GM12878 (cell line): ENCODE data around the gene DBN1. TPM values are rescaled to one million over a fixed set of nuclear protein-coding genes. Genes with fewer than 3 reads are reported as not detected.

Experiments used
- RBBP5 ChIP-seq: fragments of 200-600 bp; sonication (generic); conservative IDR thresholded peaks from 2 replicates; pipeline ENCODE4 v1.6.1; 2016
- ZNF687 ChIP-seq: fragments of 450-650 bp; IDR thresholded peaks from 2 replicates; pipeline ENCODE4 v1.6.1; 2017; ENCODE audit warnings: mild to moderate bottlenecking, moderate library complexity
- polyA plus RNA-seq, 11 experiments: library from polyadenylated mRNA; depleted of rRNA in 4 of 11; unstranded in 6 of 11; stranded (reverse) in 5 of 11; fragments of >200 nt; fragmentation: Nextera tagmentation in 4 of 11; fragmentation: Illumina TruSeq in 1 of 11; extraction: Ambion mirVana in 4 of 11; extraction: Trizol in 1 of 11; gene quantifications; 1 replicate in 1 of 11; 2 replicates in 10 of 11; pipeline versions ENCODE4 v1.2.1 to v1.2.3, GENCODE V29; 2011 to 2016; ENCODE audit warnings: inconsistent platforms in 2 of 11, missing spikeins in 2 of 11, low read depth in 1 of 11
- total RNA-seq, 4 experiments: library from RNA; depleted of rRNA in 3 of 4; stranded (reverse); fragments of >200 nt in 3 of 4; fragmentation: Illumina TruSeq in 1 of 4; extraction: Trizol in 1 of 4; gene quantifications; 2 replicates each; pipeline versions ENCODE4 v1.2.1 to v1.2.3, GENCODE V29; 2013 to 2021
- TF ChIP-seq, protein P1 (sequence below): fragments of 450-650 bp; IDR thresholded peaks from 2 replicates; pipeline ENCODE4 v1.6.1; 2017; ENCODE audit warnings: antibody characterized with exemption, mild to moderate bottlenecking, moderate library complexity

DBN1 gene
- total and polyA plus RNA-seq, 10 of the 15 experiments (the other 5 are each of a cell fraction or from before 2014, with no cell fraction given): 0.18 to 81.0 (median 27.9) TPM

DNA sequence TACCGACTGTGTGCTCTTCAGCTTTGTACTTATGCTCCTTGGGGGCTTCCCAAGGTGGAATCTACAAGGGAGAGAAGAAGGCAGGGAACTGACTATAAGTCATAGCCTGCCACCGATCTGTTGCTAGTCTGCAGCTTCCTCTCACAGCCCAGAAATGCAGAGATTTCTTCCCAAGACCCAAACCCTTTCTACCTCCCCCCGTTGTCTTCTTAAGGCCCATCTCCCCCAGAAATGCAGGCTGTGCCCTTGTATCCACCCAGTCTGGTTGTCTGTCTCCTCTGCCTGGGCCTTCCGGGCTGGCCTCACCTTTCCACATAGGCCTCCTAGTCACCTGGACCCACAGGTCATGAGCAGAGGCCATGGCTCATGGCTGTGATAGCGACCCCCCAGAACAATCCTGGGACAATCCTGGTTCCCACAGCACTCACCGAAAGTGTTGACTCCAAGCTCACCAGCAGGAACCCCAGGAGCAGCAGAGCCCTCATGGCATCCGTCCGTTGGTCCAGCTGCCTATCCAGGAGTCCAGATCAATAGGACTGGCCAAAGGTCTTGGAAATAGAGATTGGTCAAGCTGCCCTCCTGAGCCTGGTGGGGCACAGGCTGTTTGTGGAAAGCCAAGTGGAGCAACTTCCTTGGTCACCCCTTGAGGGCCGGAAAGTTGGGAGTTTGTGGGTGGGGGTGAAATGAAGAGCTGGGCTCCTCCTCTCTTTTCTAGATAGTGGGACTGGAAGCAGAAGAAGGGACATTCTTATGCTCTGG, 64.2 kb downstream of the DBN1 start, which contains the start of gene F12 (continued):
- TF ChIP-seq, protein P1, sequence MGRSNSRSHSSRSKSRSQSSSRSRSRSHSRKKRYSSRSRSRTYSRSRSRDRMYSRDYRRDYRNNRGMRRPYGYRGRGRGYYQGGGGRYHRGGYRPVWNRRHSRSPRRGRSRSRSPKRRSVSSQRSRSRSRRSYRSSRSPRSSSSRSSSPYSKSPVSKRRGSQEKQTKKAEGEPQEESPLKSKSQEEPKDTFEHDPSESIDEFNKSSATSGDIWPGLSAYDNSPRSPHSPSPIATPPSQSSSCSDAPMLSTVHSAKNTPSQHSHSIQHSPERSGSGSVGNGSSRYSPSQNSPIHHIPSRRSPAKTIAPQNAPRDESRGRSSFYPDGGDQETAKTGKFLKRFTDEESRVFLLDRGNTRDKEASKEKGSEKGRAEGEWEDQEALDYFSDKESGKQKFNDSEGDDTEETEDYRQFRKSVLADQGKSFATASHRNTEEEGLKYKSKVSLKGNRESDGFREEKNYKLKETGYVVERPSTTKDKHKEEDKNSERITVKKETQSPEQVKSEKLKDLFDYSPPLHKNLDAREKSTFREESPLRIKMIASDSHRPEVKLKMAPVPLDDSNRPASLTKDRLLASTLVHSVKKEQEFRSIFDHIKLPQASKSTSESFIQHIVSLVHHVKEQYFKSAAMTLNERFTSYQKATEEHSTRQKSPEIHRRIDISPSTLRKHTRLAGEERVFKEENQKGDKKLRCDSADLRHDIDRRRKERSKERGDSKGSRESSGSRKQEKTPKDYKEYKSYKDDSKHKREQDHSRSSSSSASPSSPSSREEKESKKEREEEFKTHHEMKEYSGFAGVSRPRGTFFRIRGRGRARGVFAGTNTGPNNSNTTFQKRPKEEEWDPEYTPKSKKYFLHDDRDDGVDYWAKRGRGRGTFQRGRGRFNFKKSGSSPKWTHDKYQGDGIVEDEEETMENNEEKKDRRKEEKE: no peak
- TF ChIP-seq ZNF687 (no peak), RBBP5 (no peak)

Other genes starting within 250 kb of the DBN1 start
Only the 7 nearest of the 16 such genes appear.
- gene PFN3, start 73.0 kb downstream of the DBN1 start, total RNA-seq (2014; rRNA removed): not detected in 2 replicates
- gene PFN3, start 73.0 kb downstream of the DBN1 start, total RNA-seq (2014; rRNA removed; fragmentation: Illumina TruSeq; extraction: Trizol): not detected in 2 replicates
- not detected in 2 replicates for gene PFN3, start 73.0 kb downstream of the DBN1 start, total RNA-seq (2021)
- gene PFN3, start 73.0 kb downstream of the DBN1 start, polyA plus RNA-seq (2011; rRNA removed): not detected in 2 replicates
- gene PFN3, start 73.0 kb downstream of the DBN1 start, polyA plus RNA-seq (2014; fragmentation: Illumina TruSeq; extraction: Trizol): not detected in 2 replicates
- gene PFN3, start 73.0 kb downstream of the DBN1 start, polyA plus RNA-seq (2014; fragmentation: Nextera tagmentation; extraction: Ambion mirVana): not detected
- not detected in 2 replicates for gene PFN3, start 73.0 kb downstream of the DBN1 start, polyA plus RNA-seq (2014; rRNA removed)
- gene PFN3, start 73.0 kb downstream of the DBN1 start, polyA plus RNA-seq (2016; fragmentation: Nextera tagmentation; extraction: Ambion mirVana): not detected
- 6.9 and 7.1 TPM in 2 replicates for gene F12, start 64.1 kb downstream of the DBN1 start, total RNA-seq (2014; rRNA removed)
- gene F12, start 64.1 kb downstream of the DBN1 start, total RNA-seq (2014; rRNA removed; fragmentation: Illumina TruSeq; extraction: Trizol): 0.49 and 0.74 TPM in 2 replicates
- 5.8 and 7.1 TPM in 2 replicates for gene F12, start 64.1 kb downstream of the DBN1 start, total RNA-seq (2021)
- 2.3 and 5.2 TPM in 2 replicates for gene F12, start 64.1 kb downstream of the DBN1 start, polyA plus RNA-seq (2011; rRNA removed)
- gene F12, start 64.1 kb downstream of the DBN1 start, polyA plus RNA-seq (2014; fragmentation: Illumina TruSeq; extraction: Trizol): 0.25 and 0.82 TPM in 2 replicates
- under 1 TPM; 0.50 to 0.82 TPM for gene F12, start 64.1 kb downstream of the DBN1 start, polyA plus RNA-seq (2014; fragmentation: Nextera tagmentation; extraction: Ambion mirVana)
- gene F12, start 64.1 kb downstream of the DBN1 start, polyA plus RNA-seq (2014; rRNA removed): 5.9 and 9.9 TPM in 2 replicates
- gene F12, start 64.1 kb downstream of the DBN1 start, polyA plus RNA-seq (2016; fragmentation: Nextera tagmentation; extraction: Ambion mirVana): 10 to 100 TPM in 1 of 2 experiments, 1 to 10 TPM in 1; 9.7 to 11.3 TPM
- 82.3 and 90.7 TPM in 2 replicates for gene GRK6, start 47.0 kb downstream of the DBN1 start, total RNA-seq (2014; rRNA removed)
- 43.6 and 46.7 TPM in 2 replicates for gene GRK6, start 47.0 kb downstream of the DBN1 start, total RNA-seq (2014; rRNA removed; fragmentation: Illumina TruSeq; extraction: Trizol)
- gene GRK6, start 47.0 kb downstream of the DBN1 start, total RNA-seq (2021): 118 and 124 TPM in 2 replicates
- gene GRK6, start 47.0 kb downstream of the DBN1 start, polyA plus RNA-seq (2011; rRNA removed): 28.1 and 38.1 TPM in 2 replicates
- 8.6 and 31.1 TPM in 2 replicates for gene GRK6, start 47.0 kb downstream of the DBN1 start, polyA plus RNA-seq (2014; fragmentation: Illumina TruSeq; extraction: Trizol)
- 1 to 10 TPM in 1 of 2 experiments, under 1 TPM in 1; 0.79 to 2.6 TPM for gene GRK6, start 47.0 kb downstream of the DBN1 start, polyA plus RNA-seq (2014; fragmentation: Nextera tagmentation; extraction: Ambion mirVana)
- 78.2 and 85.5 TPM in 2 replicates for gene GRK6, start 47.0 kb downstream of the DBN1 start, polyA plus RNA-seq (2014; rRNA removed)
- gene GRK6, start 47.0 kb downstream of the DBN1 start, polyA plus RNA-seq (2016; fragmentation: Nextera tagmentation; extraction: Ambion mirVana): 10 to 100 TPM; 13.5 to 45.1 TPM
- gene PRR7, start 26.8 kb downstream of the DBN1 start, total RNA-seq (2014; rRNA removed): 12.0 and 15.3 TPM in 2 replicates
- 0.40 and 0.60 TPM in 2 replicates for gene PRR7, start 26.8 kb downstream of the DBN1 start, total RNA-seq (2014; rRNA removed; fragmentation: Illumina TruSeq; extraction: Trizol)
- 15.7 and 15.9 TPM in 2 replicates for gene PRR7, start 26.8 kb downstream of the DBN1 start, total RNA-seq (2021)
- 0.89 and 3.9 TPM in 2 replicates for gene PRR7, start 26.8 kb downstream of the DBN1 start, polyA plus RNA-seq (2011; rRNA removed)
- 0.09 TPM in 1 of 2 replicates, not detected in the other for gene PRR7, start 26.8 kb downstream of the DBN1 start, polyA plus RNA-seq (2014; fragmentation: Illumina TruSeq; extraction: Trizol)
- not detected for gene PRR7, start 26.8 kb downstream of the DBN1 start, polyA plus RNA-seq (2014; fragmentation: Nextera tagmentation; extraction: Ambion mirVana)
- gene PRR7, start 26.8 kb downstream of the DBN1 start, polyA plus RNA-seq (2014; rRNA removed): 18.8 and 21.0 TPM in 2 replicates
- 1 to 10 TPM; 4.6 TPM for gene PRR7, start 26.8 kb downstream of the DBN1 start, polyA plus RNA-seq (2016; fragmentation: Nextera tagmentation; extraction: Ambion mirVana)
- 15.5 and 18.2 TPM in 2 replicates for gene PDLIM7, start 24.0 kb upstream of the DBN1 start, total RNA-seq (2014; rRNA removed)
- 6.2 and 7.6 TPM in 2 replicates for gene PDLIM7, start 24.0 kb upstream of the DBN1 start, total RNA-seq (2014; rRNA removed; fragmentation: Illumina TruSeq; extraction: Trizol)
- 30.3 and 36.6 TPM in 2 replicates for gene PDLIM7, start 24.0 kb upstream of the DBN1 start, total RNA-seq (2021)
- 10.2 and 23.1 TPM in 2 replicates for gene PDLIM7, start 24.0 kb upstream of the DBN1 start, polyA plus RNA-seq (2011; rRNA removed)
- gene PDLIM7, start 24.0 kb upstream of the DBN1 start, polyA plus RNA-seq (2014; fragmentation: Illumina TruSeq; extraction: Trizol): 1.1 and 5.1 TPM in 2 replicates
- 1 to 10 TPM in 1 of 2 experiments, under 1 TPM in 1; 0.82 to 2.3 TPM for gene PDLIM7, start 24.0 kb upstream of the DBN1 start, polyA plus RNA-seq (2014; fragmentation: Nextera tagmentation; extraction: Ambion mirVana)
- gene PDLIM7, start 24.0 kb upstream of the DBN1 start, polyA plus RNA-seq (2014; rRNA removed): 33.3 and 47.9 TPM in 2 replicates
- 10 to 100 TPM; 35.3 to 35.8 TPM for gene PDLIM7, start 24.0 kb upstream of the DBN1 start, polyA plus RNA-seq (2016; fragmentation: Nextera tagmentation; extraction: Ambion mirVana)
- 48.8 and 52.6 TPM in 2 replicates for gene DOK3, start 36.2 kb upstream of the DBN1 start, total RNA-seq (2014; rRNA removed)
- gene DOK3, start 36.2 kb upstream of the DBN1 start, total RNA-seq (2014; rRNA removed; fragmentation: Illumina TruSeq; extraction: Trizol): 16.4 and 17.7 TPM in 2 replicates
- gene DOK3, start 36.2 kb upstream of the DBN1 start, total RNA-seq (2021): 95.3 and 107 TPM in 2 replicates
- 26.3 and 51.5 TPM in 2 replicates for gene DOK3, start 36.2 kb upstream of the DBN1 start, polyA plus RNA-seq (2011; rRNA removed)
- gene DOK3, start 36.2 kb upstream of the DBN1 start, polyA plus RNA-seq (2014; fragmentation: Illumina TruSeq; extraction: Trizol): 42.7 and 47.0 TPM in 2 replicates
- gene DOK3, start 36.2 kb upstream of the DBN1 start, polyA plus RNA-seq (2014; fragmentation: Nextera tagmentation; extraction: Ambion mirVana): 1 to 10 TPM; 6.6 to 8.0 TPM
- 89.0 and 112 TPM in 2 replicates for gene DOK3, start 36.2 kb upstream of the DBN1 start, polyA plus RNA-seq (2014; rRNA removed)
- 10 to 100 TPM; 53.7 to 68.5 TPM for gene DOK3, start 36.2 kb upstream of the DBN1 start, polyA plus RNA-seq (2016; fragmentation: Nextera tagmentation; extraction: Ambion mirVana)
- 184 and 215 TPM in 2 replicates for gene DDX41, start 43.3 kb upstream of the DBN1 start, total RNA-seq (2014; rRNA removed)
- 56.3 and 59.3 TPM in 2 replicates for gene DDX41, start 43.3 kb upstream of the DBN1 start, total RNA-seq (2014; rRNA removed; fragmentation: Illumina TruSeq; extraction: Trizol)
- 136 and 149 TPM in 2 replicates for gene DDX41, start 43.3 kb upstream of the DBN1 start, total RNA-seq (2021)
- 83.0 and 114 TPM in 2 replicates for gene DDX41, start 43.3 kb upstream of the DBN1 start, polyA plus RNA-seq (2011; rRNA removed)
- gene DDX41, start 43.3 kb upstream of the DBN1 start, polyA plus RNA-seq (2014; fragmentation: Illumina TruSeq; extraction: Trizol): 36.1 and 59.5 TPM in 2 replicates
- gene DDX41, start 43.3 kb upstream of the DBN1 start, polyA plus RNA-seq (2014; fragmentation: Nextera tagmentation; extraction: Ambion mirVana): 10 to 100 TPM; 32.7 to 67.6 TPM
- 176 and 216 TPM in 2 replicates for gene DDX41, start 43.3 kb upstream of the DBN1 start, polyA plus RNA-seq (2014; rRNA removed)
- 100 to 1,000 TPM in 1 of 2 experiments, 10 to 100 TPM in 1; 85.9 to 101 TPM for gene DDX41, start 43.3 kb upstream of the DBN1 start, polyA plus RNA-seq (2016; fragmentation: Nextera tagmentation; extraction: Ambion mirVana)